H1 (cell line): ENCODE data around the gene ITPR3. TPM values are rescaled to one million over a fixed set of nuclear protein-coding genes. Genes with fewer than 3 reads are reported as not detected.

Experiments
- CHD7 ChIP-seq: fragments of 300-600 bp; sonication (generic); IDR thresholded peaks from 2 replicates; pipeline ENCODE4 v1.7.1; 2012; ENCODE audit warnings: low read length, moderate library complexity, mild to moderate bottlenecking, inconsistent platforms; ENCODE audit not compliant: insufficient replicate concordance
- MAX ChIP-seq: IDR thresholded peaks from 2 replicates; pipeline ENCODE4 v1.6.1; 2012; ENCODE audit warnings: inconsistent platforms
- polyA plus RNA-seq, 7 experiments: library from polyadenylated mRNA; depleted of rRNA in 3 of 7; stranded (reverse) in 5 of 7; unstranded in 2 of 7; fragments of >200 nt in 5 of 7; fragments of 200-250 nt in 2 of 7; gene quantifications; 1 replicate in 5 of 7; 2 replicates in 1 of 7; 4 replicates in 1 of 7; pipeline versions ENCODE4 v1.2.1 to v1.2.3, GENCODE V29; 2011 to 2013; ENCODE audit warnings: missing spikeins in 2 of 7, mixed read lengths in 2 of 7
- total RNA-seq: library from RNA; stranded (reverse); fragmentation: NEBNext Ultra II Directional; extraction: Animal tissue kit (Norgen Biotek cat#: 25700); gene quantifications from 2 replicates; pipeline ENCODE4 v1.2.1, GENCODE V29; 2021

Gene ITPR3
- total and polyA plus RNA-seq, 2 of the 8 experiments (the other 6 are each of a cell fraction or from before 2014, with no cell fraction given): 29.1 to 45.7 TPM

DNA sequence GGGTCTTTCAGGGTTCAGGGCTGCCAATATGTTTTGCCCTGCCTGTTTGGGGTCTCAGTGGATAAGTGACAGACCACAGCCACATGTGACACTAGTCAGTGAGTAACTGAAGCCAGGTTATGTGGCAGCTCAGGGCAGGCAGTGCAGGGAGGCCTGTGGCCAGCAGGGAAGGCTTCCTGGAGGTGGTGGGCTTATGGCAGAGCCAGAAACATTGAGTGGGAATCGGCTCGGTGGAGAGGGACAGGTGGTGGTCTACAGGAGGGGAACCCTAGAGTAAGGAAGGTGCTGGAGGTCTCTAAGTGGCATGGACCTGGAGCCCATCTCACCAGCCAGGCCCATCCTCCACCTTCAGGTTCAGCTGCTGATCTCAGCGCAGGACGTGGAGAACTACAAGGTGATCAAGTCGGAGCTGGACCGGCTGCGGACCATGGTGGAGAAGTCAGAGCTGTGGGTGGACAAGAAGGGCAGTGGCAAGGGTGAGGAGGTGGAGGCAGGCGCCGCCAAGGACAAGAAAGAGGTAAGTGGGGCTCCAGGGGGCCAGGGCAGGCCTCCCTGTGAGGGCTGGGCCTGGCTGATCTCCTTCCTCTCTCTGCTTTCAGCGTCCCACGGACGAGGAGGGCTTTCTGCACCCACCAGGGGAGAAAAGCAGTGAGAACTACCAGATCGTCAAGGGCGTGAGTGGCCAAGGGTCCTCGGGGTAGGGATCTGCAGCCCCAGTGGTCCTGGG lies 55.5 kb downstream of the ITPR3 start (continued):
- TF ChIP-seq MAX (no peak), CHD7 (no peak)
